DOHH2 (cell line): Measurements from ENCODE around the gene TRIM54.
A peak's percentile ranks its signal among the peaks of the same experiment; 100 is the strongest.
"Not testable (repeated sequence)": the region's sequence is repeated elsewhere in the genome, so short reads cannot be mapped to it uniquely, and the experiment has no call there.

Experiments used
- H3F3A ChIP-seq: fragments of 200-600 bp; sonication (generic), shearing (Covaris generic); 2 replicates; pipeline ENCODE4 v1.6.0; 2016; ENCODE audit warnings: antibody characterized with exemption, mild to moderate bottlenecking; ENCODE audit not compliant: control insufficient read depth, insufficient read depth
- H3K27ac ChIP-seq: fragments of 200-600 bp; sonication (generic); 2 replicates; pipeline ENCODE4 v1.5.1; 2014; ENCODE audit warnings: low read depth, mild to moderate bottlenecking, low read length, moderate library complexity
- H3K27me3 ChIP-seq: fragments of 200-600 bp; sonication (generic); 2 replicates; pipeline ENCODE4 v1.6.1; 2014; ENCODE audit warnings: mild to moderate bottlenecking, low read length, mixed read lengths; ENCODE audit not compliant: control insufficient read depth
- H3K36me3 ChIP-seq: fragments of 200-600 bp; sonication (generic); 2 replicates; pipeline ENCODE4 v1.6.1; 2014; ENCODE audit warnings: mild to moderate bottlenecking, low read length, moderate library complexity, mixed read lengths; ENCODE audit not compliant: control insufficient read depth
- H3K4me1 ChIP-seq: fragments of 200-600 bp; sonication (generic); 2 replicates; pipeline ENCODE4 v1.6.1; 2014; ENCODE audit warnings: mild to moderate bottlenecking, low read length, mixed read lengths; ENCODE audit not compliant: control insufficient read depth
- H3K4me2 ChIP-seq: fragments of 200-600 bp; sonication (generic); 2 replicates; pipeline ENCODE4 v1.6.0; 2014; ENCODE audit warnings: mild to moderate bottlenecking, low read length, moderate library complexity
- H3K4me3 ChIP-seq: fragments of 200-600 bp; sonication (generic); 2 replicates; pipeline ENCODE4 v1.5.1; 2014; ENCODE audit warnings: mild to moderate bottlenecking, low read length, mixed read lengths
- H3K79me2 ChIP-seq: fragments of 200-600 bp; sonication (generic); 2 replicates; pipeline ENCODE4 v1.6.1; 2014; ENCODE audit warnings: mild to moderate bottlenecking, low read length, mixed read lengths; ENCODE audit not compliant: control insufficient read depth
- H3K9me2 ChIP-seq: fragments of 200-600 bp; sonication (generic); replicated peaks from 2 replicates; pipeline ENCODE4 v1.6.1; 2014; ENCODE audit warnings: mild to moderate bottlenecking, low read length, mixed read lengths; ENCODE audit not compliant: control insufficient read depth
- H3K9me3 ChIP-seq: fragments of 200-600 bp; sonication (generic); 2 replicates; pipeline ENCODE4 v1.6.1; 2014; ENCODE audit warnings: antibody characterized with exemption, low read length, mixed read lengths; ENCODE audit not compliant: control insufficient read depth, insufficient read depth
- H4K20me1 ChIP-seq: fragments of 200-600 bp; sonication (generic); 2 replicates; pipeline ENCODE4 v1.6.0; 2014; ENCODE audit warnings: low read depth, mild to moderate bottlenecking, antibody characterized with exemption, low read length, moderate library complexity; ENCODE audit not compliant: control insufficient read depth, insufficient read depth
- EZH2phosphoT487 ChIP-seq: fragments of 200-600 bp; sonication (generic); IDR thresholded peaks from 2 replicates; pipeline ENCODE4 v1.6.1; 2017; ENCODE audit warnings: borderline replicate concordance, mild to moderate bottlenecking, antibody characterized with exemption, low read length, moderate library complexity, mixed read lengths
- TF ChIP-seq, protein P1 (sequence below): fragments of 200-600 bp; sonication (generic); IDR thresholded peaks from one replicate; pipeline ENCODE4 v1.5.1; 2014; ENCODE audit warnings: antibody characterized with exemption, mild to moderate bottlenecking, low read depth, low read length; ENCODE audit not compliant: poor library complexity, severe bottlenecking

TRIM54 gene

DNA sequence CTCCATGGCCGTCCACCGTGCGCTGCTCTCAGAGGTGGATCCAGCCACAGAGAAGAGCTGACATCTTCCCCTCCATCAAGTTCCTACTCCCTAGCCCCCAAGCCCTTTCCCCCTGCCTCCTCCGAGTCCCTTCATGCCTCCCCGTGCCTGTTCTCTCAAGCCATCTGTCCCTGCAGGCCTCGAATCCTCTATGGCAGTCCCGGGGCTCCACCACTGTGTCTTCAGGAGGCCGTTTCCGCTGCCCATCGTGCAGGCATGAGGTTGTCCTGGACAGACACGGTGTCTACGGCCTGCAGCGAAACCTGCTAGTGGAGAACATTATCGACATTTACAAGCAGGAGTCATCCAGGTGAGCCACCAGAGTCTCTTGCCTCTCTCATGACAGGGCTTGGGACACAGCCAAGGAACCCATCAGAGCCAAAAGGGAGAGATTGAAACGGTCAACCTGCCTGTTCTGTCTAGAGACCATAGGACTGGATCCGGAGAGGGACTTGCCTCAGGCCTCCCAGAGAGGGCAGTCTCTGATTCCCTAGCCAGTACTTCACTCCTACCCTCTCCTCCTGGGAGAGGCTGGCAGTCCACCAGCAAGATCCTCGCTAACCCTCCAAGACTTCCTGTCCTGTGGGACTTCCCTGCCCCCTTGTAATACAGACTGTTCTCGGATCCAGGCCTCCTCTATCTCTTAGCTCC, 16.3 kb downstream of the TRIM54 start:
- no peaks in the 10 kb centered on the region for H4K20me1 ChIP-seq
- H3K4me1 ChIP-seq, result peaks cover 20% of the 10 kb centered on the region
- no peaks in the 10 kb centered on the region for H3K36me3 ChIP-seq
- no peaks in the 10 kb centered on the region for H3K9me2 ChIP-seq
- no peak overlapping the region for H3K4me3 ChIP-seq
- H3F3A ChIP-seq, result peaks cover 2% of the 10 kb centered on the region; the same call in 1 of the 2 replicates
- TF ChIP-seq, protein P1, sequence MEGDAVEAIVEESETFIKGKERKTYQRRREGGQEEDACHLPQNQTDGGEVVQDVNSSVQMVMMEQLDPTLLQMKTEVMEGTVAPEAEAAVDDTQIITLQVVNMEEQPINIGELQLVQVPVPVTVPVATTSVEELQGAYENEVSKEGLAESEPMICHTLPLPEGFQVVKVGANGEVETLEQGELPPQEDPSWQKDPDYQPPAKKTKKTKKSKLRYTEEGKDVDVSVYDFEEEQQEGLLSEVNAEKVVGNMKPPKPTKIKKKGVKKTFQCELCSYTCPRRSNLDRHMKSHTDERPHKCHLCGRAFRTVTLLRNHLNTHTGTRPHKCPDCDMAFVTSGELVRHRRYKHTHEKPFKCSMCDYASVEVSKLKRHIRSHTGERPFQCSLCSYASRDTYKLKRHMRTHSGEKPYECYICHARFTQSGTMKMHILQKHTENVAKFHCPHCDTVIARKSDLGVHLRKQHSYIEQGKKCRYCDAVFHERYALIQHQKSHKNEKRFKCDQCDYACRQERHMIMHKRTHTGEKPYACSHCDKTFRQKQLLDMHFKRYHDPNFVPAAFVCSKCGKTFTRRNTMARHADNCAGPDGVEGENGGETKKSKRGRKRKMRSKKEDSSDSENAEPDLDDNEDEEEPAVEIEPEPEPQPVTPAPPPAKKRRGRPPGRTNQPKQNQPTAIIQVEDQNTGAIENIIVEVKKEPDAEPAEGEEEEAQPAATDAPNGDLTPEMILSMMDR, result no peak
- no peak for TF ChIP-seq EZH2phosphoT487
- no peak overlapping the region for H3K4me2 ChIP-seq
- H3K27me3 ChIP-seq, result no peaks in the 10 kb centered on the region
- no peaks in the 10 kb centered on the region for H3K9me3 ChIP-seq
- H3K27ac ChIP-seq, result no peak overlapping the region
- H3K79me2 ChIP-seq, result no peaks in the 10 kb centered on the region

DNA sequence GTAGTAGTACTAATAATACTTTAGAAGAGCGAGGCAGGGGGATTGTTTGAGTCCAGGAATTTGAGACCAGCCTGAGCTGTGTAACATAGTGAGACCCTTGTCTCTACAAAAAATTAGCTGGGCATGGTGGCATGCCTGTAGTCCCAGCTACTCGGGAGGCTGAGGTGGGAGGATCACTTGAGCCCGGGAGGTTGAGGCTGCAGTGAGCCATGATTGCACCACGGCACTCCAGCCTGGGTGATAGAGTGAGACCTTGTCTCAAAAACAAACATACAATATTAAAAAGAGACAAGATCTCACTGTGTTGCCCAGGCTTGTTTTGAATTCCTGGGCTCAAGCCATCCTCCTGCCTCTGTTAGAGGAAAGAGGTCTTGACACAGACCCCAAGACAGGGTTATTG, 18.4 kb downstream of the TRIM54 start:
- H3K4me3 ChIP-seq, H3K27ac ChIP-seq, H3K9me3 ChIP-seq, H3K27me3 ChIP-seq, H3K4me2 ChIP-seq, H3K36me3 ChIP-seq, H3K79me2 ChIP-seq, H4K20me1 ChIP-seq, H3F3A ChIP-seq, H3K9me2 ChIP-seq: not testable (repeated sequence)
- H3K4me1 ChIP-seq, result peaks cover 19% of the 10 kb centered on the region

DNA sequence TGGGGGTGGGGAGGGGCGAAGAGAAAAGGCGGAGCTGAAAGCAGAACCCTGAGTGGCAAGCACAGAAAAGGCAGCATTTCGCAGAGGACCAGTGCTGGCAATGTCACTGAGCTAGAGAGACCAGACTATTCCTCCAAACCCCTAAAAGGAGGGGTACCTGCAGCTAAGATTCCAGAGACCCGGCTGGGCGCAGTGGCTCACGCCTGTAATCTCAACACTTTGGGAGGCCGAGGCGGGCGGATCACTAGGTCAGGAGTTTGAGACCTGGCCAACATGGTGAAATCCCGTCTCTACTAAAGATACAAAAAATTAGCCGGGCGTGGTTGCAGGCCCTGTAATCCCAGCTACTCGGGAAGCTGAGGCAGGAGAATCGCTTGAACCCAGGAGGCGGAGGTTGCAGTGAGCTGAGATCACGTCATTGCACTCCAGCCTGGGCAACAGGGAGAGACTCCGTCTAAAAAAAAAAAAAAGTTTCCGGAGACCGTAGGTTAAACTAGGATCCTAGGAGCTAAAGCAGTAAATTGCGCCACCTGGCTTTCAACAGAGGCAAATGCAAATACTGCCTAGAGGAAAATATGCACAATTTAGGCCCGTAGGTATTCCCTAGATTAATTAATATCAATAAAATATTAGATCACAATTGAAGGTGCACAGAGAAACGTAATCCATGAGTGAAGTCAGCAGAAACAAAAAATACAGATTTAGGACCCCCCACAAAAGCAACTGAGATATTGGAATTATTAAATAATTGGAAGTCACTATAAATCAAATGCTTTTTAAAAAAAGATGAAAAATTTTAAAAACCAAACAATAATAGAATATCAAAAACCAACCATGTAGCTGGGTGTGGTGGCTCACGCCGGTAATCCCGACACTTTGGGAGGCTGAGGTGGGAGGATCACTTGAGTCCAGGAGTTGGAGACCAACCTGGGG, 21.1 kb downstream of the TRIM54 start:
- Histone ChIP-seq H3K4me3 (peak overlapping the region; percentile 54), H3K27ac (no peak overlapping the region), H3K9me2 (no peaks in the 10 kb centered on the region), H3K27me3 (no peaks in the 10 kb centered on the region), H3K79me2 (no peaks in the 10 kb centered on the region), H3K9me3 (no peaks in the 10 kb centered on the region), H4K20me1 (no peaks in the 10 kb centered on the region), H3K36me3 (no peaks in the 10 kb centered on the region), H3K4me1 (peaks cover 20% of the 10 kb centered on the region), H3F3A (peaks cover 2% of the 10 kb centered on the region; the same call in 1 of the 2 replicates), H3K4me2 (peak overlapping the region; percentile 60)
- TF ChIP-seq EZH2phosphoT487, result no peak
- TF ChIP-seq, protein P1, result peak; percentile 78
